DOHH2 (cell line): ENCODE data around the gene CD1E.

Experiments
- H3F3A ChIP-seq: fragments of 200-600 bp; sonication (generic), shearing (Covaris generic); 2 replicates; pipeline ENCODE4 v1.6.0; 2016; ENCODE audit warnings: antibody characterized with exemption, mild to moderate bottlenecking; ENCODE audit not compliant: control insufficient read depth, insufficient read depth
- H3K27ac ChIP-seq: fragments of 200-600 bp; sonication (generic); 2 replicates; pipeline ENCODE4 v1.5.1; 2014; ENCODE audit warnings: low read depth, mild to moderate bottlenecking, low read length, moderate library complexity
- H3K27me3 ChIP-seq: fragments of 200-600 bp; sonication (generic); 2 replicates; pipeline ENCODE4 v1.6.1; 2014; ENCODE audit warnings: mild to moderate bottlenecking, low read length, mixed read lengths; ENCODE audit not compliant: control insufficient read depth
- H3K36me3 ChIP-seq: fragments of 200-600 bp; sonication (generic); 2 replicates; pipeline ENCODE4 v1.6.1; 2014; ENCODE audit warnings: mild to moderate bottlenecking, low read length, moderate library complexity, mixed read lengths; ENCODE audit not compliant: control insufficient read depth
- H3K4me1 ChIP-seq: fragments of 200-600 bp; sonication (generic); 2 replicates; pipeline ENCODE4 v1.6.1; 2014; ENCODE audit warnings: mild to moderate bottlenecking, low read length, mixed read lengths; ENCODE audit not compliant: control insufficient read depth
- H3K4me2 ChIP-seq: fragments of 200-600 bp; sonication (generic); 2 replicates; pipeline ENCODE4 v1.6.0; 2014; ENCODE audit warnings: mild to moderate bottlenecking, low read length, moderate library complexity
- H3K4me3 ChIP-seq: fragments of 200-600 bp; sonication (generic); 2 replicates; pipeline ENCODE4 v1.5.1; 2014; ENCODE audit warnings: mild to moderate bottlenecking, low read length, mixed read lengths
- H3K79me2 ChIP-seq: fragments of 200-600 bp; sonication (generic); 2 replicates; pipeline ENCODE4 v1.6.1; 2014; ENCODE audit warnings: mild to moderate bottlenecking, low read length, mixed read lengths; ENCODE audit not compliant: control insufficient read depth
- H3K9me2 ChIP-seq: fragments of 200-600 bp; sonication (generic); replicated peaks from 2 replicates; pipeline ENCODE4 v1.6.1; 2014; ENCODE audit warnings: mild to moderate bottlenecking, low read length, mixed read lengths; ENCODE audit not compliant: control insufficient read depth
- H3K9me3 ChIP-seq: fragments of 200-600 bp; sonication (generic); 2 replicates; pipeline ENCODE4 v1.6.1; 2014; ENCODE audit warnings: antibody characterized with exemption, low read length, mixed read lengths; ENCODE audit not compliant: control insufficient read depth, insufficient read depth
- H4K20me1 ChIP-seq: fragments of 200-600 bp; sonication (generic); 2 replicates; pipeline ENCODE4 v1.6.0; 2014; ENCODE audit warnings: low read depth, mild to moderate bottlenecking, antibody characterized with exemption, low read length, moderate library complexity; ENCODE audit not compliant: control insufficient read depth, insufficient read depth
- EZH2phosphoT487 ChIP-seq: fragments of 200-600 bp; sonication (generic); IDR thresholded peaks from 2 replicates; pipeline ENCODE4 v1.6.1; 2017; ENCODE audit warnings: borderline replicate concordance, mild to moderate bottlenecking, antibody characterized with exemption, low read length, moderate library complexity, mixed read lengths
- TF ChIP-seq, protein P1 (sequence below): fragments of 200-600 bp; sonication (generic); IDR thresholded peaks from one replicate; pipeline ENCODE4 v1.5.1; 2014; ENCODE audit warnings: antibody characterized with exemption, mild to moderate bottlenecking, low read depth, low read length; ENCODE audit not compliant: poor library complexity, severe bottlenecking

CD1E gene

DNA sequence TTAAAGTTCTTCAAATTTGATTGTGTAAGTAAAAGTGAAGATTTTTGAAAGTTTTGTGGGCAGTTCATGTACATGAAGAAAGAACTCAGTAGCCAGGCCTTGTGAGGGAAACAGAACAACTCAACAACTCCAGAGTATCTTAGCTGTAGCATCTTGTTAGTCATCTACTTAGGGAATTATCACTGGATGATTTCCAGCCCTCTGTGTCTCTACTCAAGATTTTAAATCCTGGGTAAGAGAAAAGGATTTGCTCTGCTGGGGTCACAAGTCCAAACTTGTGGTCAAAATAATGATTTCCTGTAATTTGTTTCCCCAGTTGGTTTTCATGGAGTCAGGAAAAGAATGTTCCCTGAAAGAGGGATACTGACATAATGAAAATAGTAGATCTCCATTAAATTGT lies 37.4 kb downstream of the CD1E start:
- Histone ChIP-seq H3K27ac (no peak overlapping the region), H3K36me3 (no peaks in the 10 kb centered on the region), H3K79me2 (no peaks in the 10 kb centered on the region), H3K9me3 (no peaks in the 10 kb centered on the region), H3K9me2 (no peaks in the 10 kb centered on the region), H3K27me3 (no peaks in the 10 kb centered on the region), H3K4me1 (peaks cover 11% of the 10 kb centered on the region), H3K4me2 (no peak overlapping the region), H3F3A (no peaks in the 10 kb centered on the region), H4K20me1 (no peaks in the 10 kb centered on the region), H3K4me3 (no peak overlapping the region)
- TF ChIP-seq, protein P1, sequence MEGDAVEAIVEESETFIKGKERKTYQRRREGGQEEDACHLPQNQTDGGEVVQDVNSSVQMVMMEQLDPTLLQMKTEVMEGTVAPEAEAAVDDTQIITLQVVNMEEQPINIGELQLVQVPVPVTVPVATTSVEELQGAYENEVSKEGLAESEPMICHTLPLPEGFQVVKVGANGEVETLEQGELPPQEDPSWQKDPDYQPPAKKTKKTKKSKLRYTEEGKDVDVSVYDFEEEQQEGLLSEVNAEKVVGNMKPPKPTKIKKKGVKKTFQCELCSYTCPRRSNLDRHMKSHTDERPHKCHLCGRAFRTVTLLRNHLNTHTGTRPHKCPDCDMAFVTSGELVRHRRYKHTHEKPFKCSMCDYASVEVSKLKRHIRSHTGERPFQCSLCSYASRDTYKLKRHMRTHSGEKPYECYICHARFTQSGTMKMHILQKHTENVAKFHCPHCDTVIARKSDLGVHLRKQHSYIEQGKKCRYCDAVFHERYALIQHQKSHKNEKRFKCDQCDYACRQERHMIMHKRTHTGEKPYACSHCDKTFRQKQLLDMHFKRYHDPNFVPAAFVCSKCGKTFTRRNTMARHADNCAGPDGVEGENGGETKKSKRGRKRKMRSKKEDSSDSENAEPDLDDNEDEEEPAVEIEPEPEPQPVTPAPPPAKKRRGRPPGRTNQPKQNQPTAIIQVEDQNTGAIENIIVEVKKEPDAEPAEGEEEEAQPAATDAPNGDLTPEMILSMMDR, result no peak
- no peak for TF ChIP-seq EZH2phosphoT487

DNA sequence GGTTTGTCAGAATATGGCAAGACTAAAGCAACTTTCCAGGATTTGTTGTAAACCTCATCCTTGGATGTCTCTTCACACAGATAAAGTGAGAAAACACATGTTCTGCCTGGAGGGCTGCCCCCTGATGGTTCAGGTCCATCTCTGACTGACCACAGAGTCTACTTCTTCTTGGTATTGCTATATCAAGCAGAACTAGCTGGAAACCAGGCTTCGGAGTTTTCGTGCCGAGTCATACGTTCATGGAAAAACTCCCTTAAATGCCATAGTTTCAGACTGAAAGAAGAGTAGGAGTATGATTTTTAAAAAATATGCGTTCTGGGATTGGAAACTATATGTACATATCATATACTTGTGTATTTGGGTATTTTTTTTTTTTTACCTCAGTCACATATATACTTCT lies 39.8 kb downstream of the CD1E start:
- Histone ChIP-seq H3K79me2 (no peaks in the 10 kb centered on the region), H3F3A (no peaks in the 10 kb centered on the region), H3K9me3 (no peaks in the 10 kb centered on the region), H3K9me2 (no peaks in the 10 kb centered on the region), H4K20me1 (no peaks in the 10 kb centered on the region), H3K4me3 (no peak overlapping the region), H3K4me1 (peaks cover 15% of the 10 kb centered on the region), H3K36me3 (no peaks in the 10 kb centered on the region), H3K4me2 (no peak overlapping the region), H3K27me3 (no peaks in the 10 kb centered on the region), H3K27ac (no peak overlapping the region)
- TF ChIP-seq, protein P1, result no peak
- no peak for TF ChIP-seq EZH2phosphoT487

DNA sequence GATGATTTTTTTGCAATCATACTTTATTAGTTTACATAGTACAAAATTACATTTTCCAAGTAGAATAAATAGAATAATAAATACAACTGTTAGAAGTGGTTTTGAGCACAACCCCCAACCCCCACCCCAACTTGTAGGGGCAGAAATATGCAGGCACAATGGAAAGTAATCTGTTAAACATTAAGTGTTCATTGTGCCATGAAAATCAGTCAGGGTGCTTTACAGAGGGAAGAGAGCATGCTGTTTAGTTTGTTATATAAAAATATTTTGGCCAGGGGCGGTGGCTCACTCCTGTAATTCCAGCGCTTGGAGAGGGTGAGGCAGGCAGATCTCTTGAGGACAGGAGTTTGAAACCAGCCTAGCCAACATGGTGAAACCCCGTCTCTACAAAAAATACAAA lies 43.0 kb downstream of the CD1E start:
- H3K4me3 ChIP-seq, result no peak overlapping the region
- no peaks in the 10 kb centered on the region for H3K9me3 ChIP-seq
- peaks cover 7% of the 10 kb centered on the region for H3K27me3 ChIP-seq
- no peaks in the 10 kb centered on the region for H4K20me1 ChIP-seq
- H3F3A ChIP-seq, result no peaks in the 10 kb centered on the region
- no peaks in the 10 kb centered on the region for H3K36me3 ChIP-seq
- TF ChIP-seq, protein P1, result no peak
- TF ChIP-seq EZH2phosphoT487, result no peak
- H3K4me1 ChIP-seq, result peaks cover 15% of the 10 kb centered on the region
- H3K79me2 ChIP-seq, result no peaks in the 10 kb centered on the region
- no peak overlapping the region for H3K4me2 ChIP-seq
- no peaks in the 10 kb centered on the region for H3K9me2 ChIP-seq
- no peak overlapping the region for H3K27ac ChIP-seq
